NT2/D1 (cell line): ENCODE results near the gene OBSCN.

Experiments used
- SUZ12 ChIP-seq: IDR thresholded peaks from 2 replicates; pipeline ENCODE4 v1.6.1; 2011; ENCODE audit not compliant: insufficient read length, insufficient read depth; ENCODE audit errors: extremely low read depth
- YY1 ChIP-seq: IDR thresholded peaks from 2 replicates; pipeline ENCODE4 v1.6.1; 2011; ENCODE audit not compliant: insufficient read length, insufficient read depth
- ZNF274 ChIP-seq: IDR thresholded peaks from 2 replicates; pipeline ENCODE4 v1.6.1; 2011; ENCODE audit warnings: mild to moderate bottlenecking, low read depth, low read length

GRCh38 chr1:228208831-228209551 lies 1.1 kb downstream of the OBSCN start:
- no peak for TF ChIP-seq YY1
- TF ChIP-seq ZNF274, result no peak
- no peak for TF ChIP-seq SUZ12
